Hematopoietic multipotent progenitor cell treated with erythropoietin and hydrocortisone succinate and interleukin-3 and kit ligand, for 8 days (in vitro differentiated cells): ENCODE measurements around the gene PLPPR1.
"Not testable (repeated sequence)": the region's sequence is repeated elsewhere in the genome, so short reads cannot be mapped to it uniquely, and the experiment has no call there.

Experiments used
- DNase-seq: peaks from one replicate; pipeline ENCODE4 v3.0.0-alpha.2; 2015

The PLPPR1 gene

DNA sequence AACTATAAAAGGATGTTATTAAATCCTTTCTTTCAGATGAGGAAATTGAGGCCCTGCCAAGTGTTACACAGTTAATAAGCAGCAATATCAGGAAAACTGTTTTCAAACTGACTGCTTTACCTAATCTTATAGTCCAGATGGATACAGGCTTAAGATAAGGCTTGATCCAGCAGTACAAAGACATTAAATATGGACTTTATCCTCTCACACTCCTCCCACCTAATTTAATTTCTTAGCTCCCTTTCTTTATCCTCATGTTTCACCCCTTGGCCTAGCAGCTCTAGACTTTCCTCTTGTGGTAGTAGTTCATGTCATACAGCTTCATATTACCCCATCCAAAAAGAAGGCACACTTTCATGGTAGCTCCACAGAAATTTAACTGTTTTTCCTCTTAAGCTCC, 191.8 kb downstream of the PLPPR1 start:
- DNase-seq, result no peak

- DNase-seq, result no peak
Observed at GRCh38 chr9:101225271-101225670, 196.7 kb downstream of the PLPPR1 start.

- DNase-seq, result no peak
Observed at GRCh38 chr9:101226161-101226560, 197.6 kb downstream of the PLPPR1 start.

- DNase-seq, result no peak
Observed at GRCh38 chr9:101226803-101227202, 198.3 kb downstream of the PLPPR1 start.

DNA sequence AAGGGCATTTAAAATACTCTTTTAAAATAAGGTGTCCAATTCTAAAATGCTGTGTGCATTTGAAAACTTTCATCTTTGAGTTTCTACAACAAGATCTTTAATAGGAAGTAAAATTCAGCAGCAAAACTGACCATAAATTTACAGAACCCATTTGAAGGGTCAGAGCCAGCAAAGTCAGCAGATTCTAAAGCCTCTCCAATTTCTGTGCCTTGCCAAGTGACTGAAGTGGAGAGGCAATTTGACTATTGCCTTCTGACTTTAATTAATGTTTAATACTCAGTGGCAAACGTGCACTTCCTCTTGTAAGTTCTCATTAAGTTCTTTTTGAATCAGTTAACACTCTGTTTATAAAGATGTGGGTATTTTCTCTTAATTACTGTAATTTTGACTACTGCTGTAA, 201.1 kb downstream of the PLPPR1 start:
- DNase-seq, result no peak

- no peak for DNase-seq
Observed at GRCh38 chr9:101232405-101232977, 204.0 kb downstream of the PLPPR1 start.

DNA sequence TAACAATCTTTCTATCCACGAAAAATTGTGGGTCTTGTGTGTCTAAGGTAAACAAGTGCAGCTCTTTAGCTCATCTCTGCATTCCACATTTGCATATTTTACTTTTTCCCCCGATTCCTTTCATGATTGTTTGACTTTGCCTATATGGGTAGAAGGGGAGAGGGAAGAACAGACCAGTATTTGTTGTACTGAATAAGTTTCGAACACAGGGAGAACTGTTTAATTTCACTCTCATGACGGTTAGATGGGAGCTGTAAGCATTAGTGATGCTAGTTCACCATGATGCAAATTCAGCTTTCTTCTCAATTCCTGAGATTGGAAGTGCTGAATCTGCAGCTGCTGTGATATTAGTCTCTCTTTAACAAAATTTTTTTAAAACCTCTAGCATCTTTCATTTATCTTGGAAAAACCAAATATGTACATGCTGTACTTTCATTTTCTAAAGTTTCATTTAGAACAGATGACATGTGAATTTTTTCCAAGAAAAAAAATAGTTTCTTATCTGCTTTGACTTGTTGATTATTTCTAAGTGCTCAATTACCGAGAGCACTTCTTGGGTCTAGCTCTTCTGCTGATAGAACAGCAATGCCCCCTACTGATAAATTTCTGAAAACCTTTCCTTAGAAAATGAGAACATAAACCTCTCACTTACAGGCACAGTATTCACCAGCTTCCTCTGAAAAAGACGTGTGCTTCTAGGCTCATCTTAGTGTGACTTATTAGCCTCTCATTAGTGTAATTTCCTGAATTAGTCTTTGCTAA, 206.8 kb downstream of the PLPPR1 start:
- peak; percentile 19 for DNase-seq

DNA sequence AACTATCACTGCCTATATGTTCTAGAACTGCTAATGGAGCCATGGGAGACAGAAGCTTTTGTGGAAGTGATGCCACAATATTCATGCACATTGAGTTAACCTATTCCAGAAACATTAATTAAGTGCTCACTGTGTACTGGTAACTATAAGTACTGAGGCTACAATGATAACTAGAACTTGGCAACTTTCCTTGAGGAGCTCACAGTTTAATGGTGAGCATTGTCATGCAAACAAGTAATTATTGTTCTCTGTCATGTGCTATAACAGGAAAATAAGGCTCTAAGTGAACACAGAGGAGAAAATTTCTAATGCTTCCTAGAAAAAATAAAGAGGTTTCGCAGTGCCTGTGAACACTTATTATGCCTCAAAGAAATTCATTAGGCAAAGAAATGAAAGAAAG, 214.1 kb downstream of the PLPPR1 start:
- no peak for DNase-seq

GRCh38 chr9:101246691-101247090, 218.2 kb downstream of the PLPPR1 start:
- DNase-seq, result no peak

DNA sequence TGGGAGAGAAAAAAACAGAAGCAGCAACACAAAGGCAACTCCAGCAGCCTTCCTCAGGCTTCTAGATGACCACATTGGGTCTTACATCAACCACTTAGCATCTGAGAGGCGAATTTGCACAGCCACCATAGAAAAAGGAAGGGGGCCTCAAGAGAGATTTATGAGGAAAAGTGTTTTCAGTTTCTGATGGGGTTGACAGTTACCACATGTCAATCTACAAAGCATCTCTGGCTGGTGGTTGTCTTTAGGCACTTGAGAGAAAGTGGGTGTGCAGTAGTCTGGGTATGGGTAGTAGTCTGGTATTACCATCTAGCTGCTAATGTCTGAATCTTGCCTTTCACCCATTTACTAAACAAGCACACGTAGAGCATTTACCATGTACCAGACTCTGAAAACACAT, 218.8 kb downstream of the PLPPR1 start:
- DNase-seq, result no peak

- DNase-seq, result no peak
Observed at GRCh38 chr9:101254733-101255433, 226.4 kb downstream of the PLPPR1 start.

- DNase-seq, result no peak
Observed at GRCh38 chr9:101264727-101265126, 236.2 kb downstream of the PLPPR1 start.

DNA sequence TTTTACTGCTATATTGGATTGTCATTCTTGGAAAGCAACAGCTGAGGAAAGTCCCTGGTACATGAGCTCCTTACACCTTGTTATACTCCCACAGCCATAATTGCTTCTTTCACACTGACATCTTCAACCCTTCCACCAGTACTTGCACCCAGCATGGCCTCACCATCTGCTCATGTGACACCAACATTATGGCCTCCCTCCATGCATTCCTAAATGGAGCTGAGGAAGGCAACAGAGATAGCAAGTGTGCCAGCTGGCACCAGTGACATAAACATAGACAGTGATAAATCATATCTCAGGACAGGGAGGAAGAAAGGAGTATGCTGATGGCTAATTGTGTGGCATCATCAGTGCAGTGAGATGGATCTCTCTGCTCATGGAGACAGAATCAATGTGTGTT, 236.7 kb downstream of the PLPPR1 start:
- no peak for DNase-seq

DNA sequence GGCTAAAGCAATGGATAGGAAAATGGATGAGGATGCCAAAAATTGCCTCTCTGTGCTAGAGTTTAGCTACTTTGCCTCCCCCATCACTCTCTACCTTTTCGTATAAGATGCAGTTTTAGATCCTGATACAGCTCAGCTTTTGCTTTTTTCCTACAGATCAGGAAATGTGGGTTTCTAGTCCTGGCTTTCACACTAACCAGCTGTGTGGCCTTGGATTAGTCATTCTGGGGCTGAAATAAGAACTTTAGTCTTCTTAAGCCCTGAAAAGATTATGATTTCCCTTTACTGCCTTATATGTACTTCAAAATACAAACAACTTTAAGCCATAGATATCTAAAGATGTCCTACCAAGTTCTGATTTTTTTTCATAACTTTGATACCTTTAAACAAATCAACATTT, 239.9 kb downstream of the PLPPR1 start:
- DNase-seq, result no peak

- no peak for DNase-seq
Observed at GRCh38 chr9:101269591-101270283, 241.2 kb downstream of the PLPPR1 start.

DNA sequence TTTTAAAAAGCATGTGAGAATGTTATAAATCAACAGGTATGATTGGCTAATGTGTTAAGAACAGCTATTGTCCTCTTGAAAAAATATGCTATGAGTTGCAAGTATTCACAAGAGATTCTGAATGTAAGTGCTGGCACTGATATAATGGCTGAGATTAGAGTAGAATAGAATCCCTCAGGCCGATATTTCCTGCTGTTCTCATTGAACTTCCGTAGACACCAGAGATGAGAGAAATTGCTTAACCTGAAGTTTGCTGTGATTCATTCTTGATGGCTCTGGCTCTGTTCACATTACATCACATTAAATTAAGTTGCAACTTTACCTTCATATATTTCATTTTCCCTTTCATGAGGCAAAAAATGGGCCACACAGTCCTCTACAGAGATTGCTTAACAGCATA, 241.8 kb downstream of the PLPPR1 start:
- DNase-seq, result no peak

- DNase-seq, result no peak
Observed at GRCh38 chr9:101271102-101271501, 242.6 kb downstream of the PLPPR1 start.

- no peak for DNase-seq
Observed at GRCh38 chr9:101274971-101275768, 246.6 kb downstream of the PLPPR1 start.

- no peak for DNase-seq
Observed at GRCh38 chr9:101275769-101276250, 247.3 kb downstream of the PLPPR1 start.

DNA sequence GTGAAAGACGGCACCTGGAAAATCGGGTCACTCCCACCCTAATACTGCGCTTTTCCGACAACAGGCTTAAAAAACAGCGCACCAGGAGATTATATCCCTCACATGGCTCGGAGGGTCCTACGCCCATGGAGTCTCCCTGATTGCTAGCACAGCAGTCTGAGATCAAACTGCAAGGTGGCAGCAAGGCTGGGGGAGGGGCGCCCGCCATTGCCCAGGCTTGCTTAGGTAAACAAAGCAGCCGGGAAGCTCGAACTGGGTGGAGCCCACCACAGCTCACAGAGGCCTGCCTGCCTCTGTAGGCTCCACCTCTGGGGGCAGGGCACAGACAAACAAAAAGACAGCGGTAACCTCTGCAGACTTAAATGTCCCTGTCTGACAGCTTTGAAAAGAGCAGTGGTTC, 262.5 kb downstream of the PLPPR1 start:
- not testable (repeated sequence) for DNase-seq

DNA sequence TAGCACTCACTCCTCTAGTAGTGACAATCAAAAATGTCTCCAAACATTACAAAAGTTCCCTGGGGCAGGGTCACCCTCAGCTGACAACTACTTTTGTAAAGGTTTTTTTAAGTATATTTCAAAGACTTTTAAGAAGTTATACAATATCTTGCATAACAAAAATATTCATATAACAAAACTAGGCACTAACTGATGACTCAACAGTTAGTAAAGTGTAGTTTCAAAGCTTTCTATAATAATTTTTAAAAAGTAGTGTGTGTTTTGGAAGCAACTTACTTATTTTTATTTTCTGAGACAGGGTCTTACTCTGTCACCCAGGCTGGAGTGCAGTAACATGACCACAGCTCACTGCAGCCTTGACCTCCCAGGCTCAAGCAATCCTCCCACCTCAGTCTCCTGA, 271.4 kb downstream of the PLPPR1 start:
- no peak for DNase-seq

- no peak for DNase-seq
Observed at GRCh38 chr9:101307051-101307450, 278.5 kb downstream of the PLPPR1 start.
